ENCODE results near the gene CETN1.

The CETN1 gene

DNA sequence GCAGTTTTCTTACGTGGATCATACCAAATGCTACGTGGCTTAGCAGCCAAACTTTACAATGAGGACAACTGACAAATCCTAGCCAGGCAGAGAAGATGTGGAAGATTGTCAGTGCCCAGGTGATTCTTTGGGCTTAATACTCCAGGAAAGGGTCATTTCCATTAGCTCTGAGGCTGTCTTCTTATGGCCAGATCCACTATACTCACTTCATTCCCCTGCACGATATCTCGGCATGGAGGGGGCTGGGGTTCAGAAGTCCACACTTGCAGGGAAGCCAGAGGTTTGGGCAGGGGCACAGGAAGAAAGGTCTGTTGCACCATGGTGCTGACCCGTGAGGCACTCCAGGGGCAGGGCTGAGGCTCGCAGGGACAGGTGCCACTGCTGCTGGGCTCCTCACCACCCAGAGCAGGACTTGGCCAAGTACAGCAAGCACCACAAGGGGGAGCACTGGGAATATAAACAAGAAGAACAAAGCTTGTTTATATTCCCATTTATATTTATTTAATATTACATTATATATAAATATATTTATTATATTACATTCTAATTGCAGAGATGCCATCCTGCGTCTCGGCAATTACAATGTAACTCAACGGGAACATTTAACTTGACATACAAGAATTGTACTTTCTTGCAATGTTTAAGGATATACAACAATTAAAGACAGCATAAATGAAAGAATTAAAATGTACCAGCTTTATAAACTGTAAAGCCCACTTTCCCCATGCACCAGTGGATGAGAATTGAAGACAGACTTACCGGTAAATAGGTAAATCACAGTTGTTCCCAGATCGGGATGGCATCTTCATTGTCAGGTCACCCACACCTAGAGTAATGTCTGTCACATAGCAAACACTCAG is 43.8 kb downstream of the CETN1 start:
- DNase-seq, result peak; percentile 6 to 51

GRCh38 chr18:627231-627630 is 47.1 kb downstream of the CETN1 start:
- DNase-seq, result no peak

DNA sequence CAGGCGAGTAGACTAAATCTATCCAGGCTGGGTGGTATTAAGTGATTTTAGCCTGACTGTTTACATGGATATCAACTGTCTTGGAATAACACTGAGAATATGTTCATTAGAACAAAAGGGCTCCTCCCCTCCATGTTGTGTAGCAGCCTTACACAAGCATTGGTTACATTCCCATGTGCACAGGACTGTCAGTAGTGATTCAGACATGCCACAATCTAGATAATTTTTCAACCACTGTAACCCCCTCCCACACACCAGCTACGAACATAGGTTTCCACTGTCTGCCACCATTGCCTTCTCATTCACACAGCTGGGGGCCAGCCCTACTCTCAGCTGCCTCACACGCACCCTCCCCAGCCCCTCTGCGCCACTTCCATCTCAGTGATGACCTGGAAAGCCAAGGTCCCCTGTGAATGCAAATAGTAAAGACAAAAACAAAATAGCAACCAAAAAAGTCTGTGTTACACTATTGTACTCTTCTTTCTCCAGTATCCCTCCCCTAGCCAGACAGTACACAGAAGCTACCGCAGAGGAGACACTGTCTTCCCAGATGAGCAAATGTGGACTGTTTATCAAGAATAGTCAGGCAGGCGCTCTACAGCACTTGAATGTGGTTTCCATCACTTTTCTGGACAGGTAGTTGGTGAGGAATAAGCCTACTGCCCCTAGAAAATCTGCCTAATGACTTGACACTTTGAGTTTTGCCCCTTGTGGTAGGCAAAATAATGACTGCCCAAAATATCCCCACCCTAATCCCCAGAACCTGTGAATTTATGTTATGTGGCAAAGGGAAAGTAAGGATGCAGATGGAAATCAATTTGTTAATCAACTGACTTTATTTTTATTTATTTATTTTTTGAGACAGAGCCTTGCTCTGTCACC is 49.3 kb downstream of the CETN1 start:
- no peak for DNase-seq

- no peak for DNase-seq
Observed at GRCh38 chr18:631560-631959, 51.4 kb downstream of the CETN1 start.
